ENCODE measurements around the gene EML3. TPM values are rescaled to one million over a fixed set of nuclear protein-coding genes. Genes with fewer than 3 reads are reported as not detected.
A peak's percentile ranks its signal among the peaks of the same experiment; 100 is the strongest.

Gene EML3
- total RNA-seq, 1 donor from 2014 or later, result 207 TPM

DNA sequence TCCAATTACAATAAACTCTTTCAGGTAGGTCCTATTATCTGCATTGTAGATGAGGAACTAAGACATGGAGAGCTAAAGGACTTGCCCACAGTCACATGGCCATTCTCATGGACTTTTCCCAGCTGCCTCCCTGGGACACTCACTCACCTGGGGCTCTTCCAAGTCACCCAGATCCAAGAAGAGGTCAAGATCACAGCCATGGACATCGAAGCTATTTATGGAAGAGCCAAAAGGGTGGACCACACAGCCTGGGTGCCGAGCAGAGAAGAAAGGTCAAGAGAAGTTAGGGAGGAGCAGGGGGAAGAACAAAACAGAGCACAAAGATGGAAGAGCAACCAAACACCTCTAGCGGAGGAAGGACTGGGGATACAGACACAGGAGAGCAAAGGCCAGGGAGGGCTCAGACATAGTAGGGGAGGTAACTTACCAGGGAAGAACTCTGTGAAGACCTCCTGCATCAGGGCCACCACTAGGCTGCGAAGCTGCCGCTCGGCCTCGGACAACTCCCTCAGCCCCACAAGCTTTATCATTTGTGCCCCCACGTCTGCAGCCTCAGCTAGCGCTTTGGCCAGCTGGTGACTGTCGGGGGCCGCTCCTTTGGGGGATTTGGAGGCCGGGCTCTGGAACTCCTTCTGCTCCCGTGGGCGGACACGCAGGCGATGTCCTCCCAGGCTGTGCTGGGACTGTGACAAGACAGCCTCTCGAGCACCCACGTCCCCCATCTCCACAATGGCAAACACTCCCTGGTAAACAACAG is 31.4 kb downstream of the EML3 start:
- intact Hi-C loops (cut with DNase I), result no loop called here
- no peak for DNase-seq (ENCODE audit: low spot score in 2 of 2)
- Histone ChIP-seq H3K4me3 (no peak overlapping the region), H3K9me3 (no peaks in the 10 kb centered on the region), H3K27ac (no peak overlapping the region), H3K4me1 (no peaks in the 10 kb centered on the region), H3K27me3 (no peaks in the 10 kb centered on the region), H3K36me3 (peaks cover 35 to 60% of the 10 kb centered on the region in 2 donors)
- TF ChIP-seq, protein P1, sequence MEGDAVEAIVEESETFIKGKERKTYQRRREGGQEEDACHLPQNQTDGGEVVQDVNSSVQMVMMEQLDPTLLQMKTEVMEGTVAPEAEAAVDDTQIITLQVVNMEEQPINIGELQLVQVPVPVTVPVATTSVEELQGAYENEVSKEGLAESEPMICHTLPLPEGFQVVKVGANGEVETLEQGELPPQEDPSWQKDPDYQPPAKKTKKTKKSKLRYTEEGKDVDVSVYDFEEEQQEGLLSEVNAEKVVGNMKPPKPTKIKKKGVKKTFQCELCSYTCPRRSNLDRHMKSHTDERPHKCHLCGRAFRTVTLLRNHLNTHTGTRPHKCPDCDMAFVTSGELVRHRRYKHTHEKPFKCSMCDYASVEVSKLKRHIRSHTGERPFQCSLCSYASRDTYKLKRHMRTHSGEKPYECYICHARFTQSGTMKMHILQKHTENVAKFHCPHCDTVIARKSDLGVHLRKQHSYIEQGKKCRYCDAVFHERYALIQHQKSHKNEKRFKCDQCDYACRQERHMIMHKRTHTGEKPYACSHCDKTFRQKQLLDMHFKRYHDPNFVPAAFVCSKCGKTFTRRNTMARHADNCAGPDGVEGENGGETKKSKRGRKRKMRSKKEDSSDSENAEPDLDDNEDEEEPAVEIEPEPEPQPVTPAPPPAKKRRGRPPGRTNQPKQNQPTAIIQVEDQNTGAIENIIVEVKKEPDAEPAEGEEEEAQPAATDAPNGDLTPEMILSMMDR (IDR thresholded peaks at IDR 0.05), result no peak

DNA sequence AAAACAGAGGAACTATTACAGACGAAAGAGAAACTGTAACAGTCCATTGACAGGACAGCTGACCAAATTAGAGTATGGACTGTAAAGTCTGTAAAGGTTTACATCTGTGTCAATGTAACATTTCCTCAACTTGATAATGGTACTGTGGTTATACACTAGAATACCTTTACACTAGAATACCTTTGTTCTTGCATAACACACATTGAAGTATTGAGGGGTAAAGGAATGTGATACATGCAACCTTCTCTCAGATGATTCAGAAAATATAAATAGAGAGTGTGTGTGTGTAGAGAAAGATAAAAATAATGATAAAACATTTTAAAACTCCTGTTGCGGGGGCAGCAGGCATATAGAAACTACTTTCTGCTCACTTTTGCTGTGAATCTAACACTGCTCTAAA is 33.3 kb downstream of the EML3 start:
- Histone ChIP-seq H3K27me3 (no peaks in the 10 kb centered on the region), H3K36me3 (peaks cover 26 to 51% of the 10 kb centered on the region in 2 donors), H3K4me3 (no peak overlapping the region), H3K4me1 (peaks cover 8 to 10% of the 10 kb centered on the region in 2 donors), H3K27ac (no peak overlapping the region), H3K9me3 (no peaks in the 10 kb centered on the region)
- intact Hi-C loops (cut with DNase I), result no loop called here
- DNase-seq (ENCODE audit: low spot score in 2 of 2), result no peak
- TF ChIP-seq, protein P1 (IDR thresholded peaks at IDR 0.05), result no peak

DNA sequence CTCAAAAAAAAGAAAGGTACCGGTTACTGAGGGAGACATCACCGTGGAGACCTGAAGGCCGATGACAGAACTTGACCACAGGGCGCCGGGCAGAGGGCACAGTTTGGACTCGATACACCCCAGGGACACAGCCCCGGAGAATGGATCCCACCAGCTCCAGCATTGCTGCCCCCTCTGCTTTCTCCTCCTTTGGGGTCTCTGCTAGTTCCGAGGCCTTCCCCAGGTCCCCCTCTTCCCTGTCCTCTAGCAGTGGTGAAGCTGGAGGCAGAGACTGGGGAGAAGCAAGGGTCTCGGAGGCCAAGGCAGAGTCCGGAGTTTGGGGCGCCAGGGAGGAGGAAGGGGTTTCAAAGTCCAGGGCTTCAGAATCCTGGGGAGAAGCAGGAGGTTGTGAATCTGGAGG is 34.0 kb downstream of the EML3 start:
- Histone ChIP-seq H3K9me3 (no peaks in the 10 kb centered on the region), H3K27ac (no peak overlapping the region), H3K36me3 (peaks cover 26 to 46% of the 10 kb centered on the region in 2 donors), H3K27me3 (no peaks in the 10 kb centered on the region), H3K4me1 (peaks cover 8 to 10% of the 10 kb centered on the region in 2 donors), H3K4me3 (no peak overlapping the region)
- DNase-seq (ENCODE audit: low spot score in 2 of 2), result no peak
- intact Hi-C loops (cut with DNase I), result no loop called here
- TF ChIP-seq, protein P1 (IDR thresholded peaks at IDR 0.05), result no peak

DNA sequence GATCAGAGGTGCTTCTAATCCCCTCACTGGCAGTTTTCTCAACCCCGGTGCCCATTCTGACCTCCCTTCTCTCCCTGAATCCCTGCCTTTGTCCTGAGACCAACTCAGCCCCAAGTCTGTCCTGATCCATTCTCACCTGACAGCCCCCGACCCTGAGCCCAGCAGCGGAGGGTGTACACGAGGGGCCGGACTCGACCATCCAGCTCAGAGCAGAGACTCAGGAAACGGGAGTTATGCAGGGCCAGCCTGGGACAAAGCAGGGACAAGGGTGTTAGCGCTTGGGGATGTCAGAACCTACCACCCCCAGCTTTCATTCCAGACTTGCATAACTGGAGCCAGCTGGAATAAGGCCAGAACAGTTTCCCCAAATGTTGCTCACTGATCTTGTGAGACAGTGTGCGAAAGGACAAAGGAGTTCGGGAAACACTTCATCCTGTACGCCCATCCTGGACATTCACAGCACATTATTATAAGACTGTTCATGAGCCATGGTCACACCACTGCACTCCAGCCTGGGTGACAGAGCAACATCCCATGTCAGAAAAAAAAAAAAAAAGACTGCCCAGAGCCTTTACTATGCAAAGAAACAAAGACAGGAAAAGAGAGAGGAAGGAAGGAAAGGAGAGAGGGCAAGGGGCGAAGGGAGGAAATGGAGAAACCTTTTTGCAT is 35.4 kb downstream of the EML3 start:
- no peak for DNase-seq (ENCODE audit: low spot score in 2 of 2)
- Histone ChIP-seq H3K4me1 (peaks cover 10 to 15% of the 10 kb centered on the region in 2 donors), H3K27me3 (no peaks in the 10 kb centered on the region), H3K9me3 (no peaks in the 10 kb centered on the region), H3K27ac (peak overlapping the region; percentile 89), H3K4me3 (no peak overlapping the region), H3K36me3 (peaks cover 23 to 49% of the 10 kb centered on the region in 2 donors)
- TF ChIP-seq, protein P1 (IDR thresholded peaks at IDR 0.05), result no peak
- intact Hi-C loops (cut with DNase I), result no loop called here

DNA sequence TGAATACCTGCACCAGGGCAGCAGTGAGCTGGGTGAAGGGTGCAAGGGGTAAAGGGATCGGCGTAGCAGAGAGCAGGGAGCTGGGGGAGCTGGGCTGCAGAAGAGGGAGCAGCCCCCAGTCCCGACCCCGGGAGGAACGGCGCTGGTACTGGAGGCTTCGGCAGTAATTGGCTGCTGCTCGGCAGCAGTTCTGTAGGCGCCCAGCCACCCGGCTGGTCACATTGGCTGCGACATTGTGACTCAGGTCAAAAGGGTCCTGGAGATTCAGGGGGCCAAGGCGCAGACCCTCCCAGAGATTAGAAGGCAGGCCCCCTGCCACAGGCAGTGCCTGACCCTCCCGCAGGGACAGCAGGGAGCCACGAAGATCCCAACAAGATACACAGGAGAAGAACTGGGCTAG is 36.7 kb downstream of the EML3 start:
- intact Hi-C loops (cut with DNase I), result no loop called here
- H3K36me3 ChIP-seq, result peaks cover 23 to 52% of the 10 kb centered on the region in 2 donors
- no peak for DNase-seq (ENCODE audit: low spot score in 2 of 2)

More for the DNA sequence above, 36.7 kb downstream of the EML3 start:
- Histone ChIP-seq H3K27me3 (no peaks in the 10 kb centered on the region), H3K27ac (peak overlapping the region; percentile 89), H3K4me3 (peak overlapping the region in 1 of 2 donors; percentile 78), H3K9me3 (no peaks in the 10 kb centered on the region), H3K4me1 (peaks cover 10 to 15% of the 10 kb centered on the region in 2 donors)
- TF ChIP-seq, protein P1 (IDR thresholded peaks at IDR 0.05), result no peak
